Measurements from ENCODE around the gene ARL1. TPM values are rescaled to one million over a fixed set of nuclear protein-coding genes. Genes with fewer than 3 reads are reported as not detected.
"Not testable (repeated sequence)": the region's sequence is repeated elsewhere in the genome, so short reads cannot be mapped to it uniquely, and the experiment has no call there.

The ARL1 gene
- total RNA-seq, 1 donor from 2014 or later: 100 TPM

DNA sequence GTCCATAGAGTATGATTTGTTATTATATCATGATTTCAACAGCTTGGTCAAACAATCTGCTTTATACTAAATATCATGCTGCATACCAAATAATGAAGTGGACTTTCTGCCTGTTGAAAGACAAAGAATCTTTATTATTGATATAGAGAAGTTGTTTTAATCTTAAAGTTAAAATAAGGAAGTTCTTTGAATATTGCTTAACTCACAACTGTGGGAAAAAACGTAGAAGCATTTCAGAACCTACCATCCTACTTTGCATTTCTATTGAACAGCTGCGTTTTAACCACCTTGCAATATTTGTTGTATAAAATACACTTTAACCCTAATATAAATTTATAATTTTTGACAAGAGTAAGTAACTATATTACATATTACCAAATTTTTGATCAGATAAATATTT lies 22.9 kb upstream of the ARL1 start:
- H4K20me1 ChIP-seq (ENCODE audit: insufficient read depth, low read length): no peaks in the 10 kb centered on the region
- no peak overlapping the region for H3K4me3 ChIP-seq (ENCODE audit: insufficient read depth, low read depth, low read length)
- H3K36me3 Mint-ChIP-seq (ENCODE audit: low read depth, unreplicated experiment): no peaks in the 10 kb centered on the region
- FAIRE-seq (no peak), DNase-seq (ENCODE audit: low read depth) (no peak)
- H3K9me3 Mint-ChIP-seq (ENCODE audit: unreplicated experiment): peaks cover 2% of the 10 kb centered on the region
- no peak overlapping the region for H3K9ac ChIP-seq (ENCODE audit: low read length)
- H2AFZ ChIP-seq (ENCODE audit: low read depth, low read length): no peak overlapping the region
- no peak overlapping the region for H3K27ac Mint-ChIP-seq (ENCODE audit: unreplicated experiment)
- H3K4me1 Mint-ChIP-seq (ENCODE audit: low read depth, unreplicated experiment): no peaks in the 10 kb centered on the region
- H3K79me2 ChIP-seq (ENCODE audit: insufficient read depth, low read length): no peaks in the 10 kb centered on the region
- H3K36me3 ChIP-seq (ENCODE audit: insufficient read depth, low read length): no peaks in the 10 kb centered on the region
- no peak overlapping the region for H3K4me2 ChIP-seq (ENCODE audit: low read length)
- no peaks in the 10 kb centered on the region for H3K9me3 ChIP-seq (ENCODE audit: insufficient read depth, low read depth, low read length)
- no peak for TF ChIP-seq EZH2 (IDR thresholded peaks at IDR 0.05; ENCODE audit: insufficient read depth, low read length)
- TF ChIP-seq, protein P1, sequence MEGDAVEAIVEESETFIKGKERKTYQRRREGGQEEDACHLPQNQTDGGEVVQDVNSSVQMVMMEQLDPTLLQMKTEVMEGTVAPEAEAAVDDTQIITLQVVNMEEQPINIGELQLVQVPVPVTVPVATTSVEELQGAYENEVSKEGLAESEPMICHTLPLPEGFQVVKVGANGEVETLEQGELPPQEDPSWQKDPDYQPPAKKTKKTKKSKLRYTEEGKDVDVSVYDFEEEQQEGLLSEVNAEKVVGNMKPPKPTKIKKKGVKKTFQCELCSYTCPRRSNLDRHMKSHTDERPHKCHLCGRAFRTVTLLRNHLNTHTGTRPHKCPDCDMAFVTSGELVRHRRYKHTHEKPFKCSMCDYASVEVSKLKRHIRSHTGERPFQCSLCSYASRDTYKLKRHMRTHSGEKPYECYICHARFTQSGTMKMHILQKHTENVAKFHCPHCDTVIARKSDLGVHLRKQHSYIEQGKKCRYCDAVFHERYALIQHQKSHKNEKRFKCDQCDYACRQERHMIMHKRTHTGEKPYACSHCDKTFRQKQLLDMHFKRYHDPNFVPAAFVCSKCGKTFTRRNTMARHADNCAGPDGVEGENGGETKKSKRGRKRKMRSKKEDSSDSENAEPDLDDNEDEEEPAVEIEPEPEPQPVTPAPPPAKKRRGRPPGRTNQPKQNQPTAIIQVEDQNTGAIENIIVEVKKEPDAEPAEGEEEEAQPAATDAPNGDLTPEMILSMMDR (IDR thresholded peaks at IDR 0.05; ENCODE audit: insufficient read depth, low read depth, low read length): no peak
- no peaks in the 10 kb centered on the region for H3K4me1 ChIP-seq (ENCODE audit: insufficient read depth, low read length)
- H3K27me3 ChIP-seq (ENCODE audit: insufficient read depth, low read length): no peaks in the 10 kb centered on the region
- no peak overlapping the region for H3K4me3 Mint-ChIP-seq (ENCODE audit: unreplicated experiment)
- no peaks in the 10 kb centered on the region for H3K27me3 Mint-ChIP-seq (ENCODE audit: low read depth, unreplicated experiment)
- no peak overlapping the region for H3K27ac ChIP-seq (ENCODE audit: low read depth, low read length)

DNA sequence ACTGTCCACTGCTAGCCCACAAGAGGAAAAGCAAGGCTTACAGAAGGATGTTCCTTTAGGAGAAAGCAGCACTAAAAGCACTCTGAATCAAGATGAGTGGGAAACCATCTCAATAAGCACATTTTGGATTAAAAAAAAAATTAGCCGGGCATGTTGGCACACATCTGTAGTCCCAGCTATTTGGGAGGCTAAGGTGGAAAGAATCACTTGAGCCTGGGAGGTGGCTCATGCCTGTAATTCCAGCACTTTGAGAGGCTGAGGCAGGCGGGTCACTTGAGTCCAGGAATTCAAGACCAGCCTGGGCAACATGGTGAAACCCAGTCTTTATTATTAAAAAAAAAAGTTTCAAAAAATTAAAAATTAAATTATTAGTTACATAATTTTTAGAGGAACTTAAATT lies 17.0 kb upstream of the ARL1 start:
- H3K36me3 Mint-ChIP-seq (ENCODE audit: low read depth, unreplicated experiment): no peaks in the 10 kb centered on the region
- no peaks in the 10 kb centered on the region for H3K79me2 ChIP-seq (ENCODE audit: insufficient read depth, low read length)

DNA sequence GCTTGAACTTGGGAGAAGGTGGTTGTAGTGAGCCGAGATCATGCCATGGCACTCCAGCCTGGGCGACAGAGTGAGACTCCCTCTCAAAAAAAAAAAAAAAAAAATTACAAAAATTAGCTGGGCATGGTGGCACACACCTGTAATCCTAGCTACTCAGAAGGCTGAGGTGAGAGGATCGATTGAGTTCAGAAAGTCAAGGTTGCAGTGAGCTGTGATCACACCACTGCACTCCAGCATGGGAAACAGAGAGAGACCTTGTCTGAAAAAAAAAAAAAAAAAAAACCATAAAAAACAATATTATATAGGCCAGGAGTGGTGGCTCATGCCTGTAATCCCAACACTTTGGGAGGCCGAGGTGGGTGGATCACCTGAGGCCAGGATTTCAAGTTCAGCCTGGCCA lies 14.5 kb upstream of the ARL1 start:
- H3K9ac ChIP-seq (ENCODE audit: low read length); H3K4me1 Mint-ChIP-seq (ENCODE audit: low read depth, unreplicated experiment); H2AFZ ChIP-seq (ENCODE audit: low read depth, low read length); H3K4me3 Mint-ChIP-seq (ENCODE audit: unreplicated experiment); H3K36me3 Mint-ChIP-seq (ENCODE audit: low read depth, unreplicated experiment); H3K27me3 ChIP-seq (ENCODE audit: insufficient read depth, low read length); H4K20me1 ChIP-seq (ENCODE audit: insufficient read depth, low read length); H3K79me2 ChIP-seq (ENCODE audit: insufficient read depth, low read length); FAIRE-seq; H3K27me3 Mint-ChIP-seq (ENCODE audit: low read depth, unreplicated experiment); H3K4me3 ChIP-seq (ENCODE audit: insufficient read depth, low read depth, low read length); H3K9me3 Mint-ChIP-seq (ENCODE audit: unreplicated experiment); H3K27ac ChIP-seq (ENCODE audit: low read depth, low read length); H3K4me2 ChIP-seq (ENCODE audit: low read length); H3K36me3 ChIP-seq (ENCODE audit: insufficient read depth, low read length); H3K9me3 ChIP-seq (ENCODE audit: insufficient read depth, low read depth, low read length); H3K4me1 ChIP-seq (ENCODE audit: insufficient read depth, low read length); H3K27ac Mint-ChIP-seq (ENCODE audit: unreplicated experiment); DNase-seq (ENCODE audit: low read depth): not testable (repeated sequence)

More for the DNA sequence above, 17.0 kb upstream of the ARL1 start:
- no peak overlapping the region for H3K4me2 ChIP-seq (ENCODE audit: low read length)
- no peak overlapping the region for H3K4me3 Mint-ChIP-seq (ENCODE audit: unreplicated experiment)
- H3K27ac Mint-ChIP-seq (ENCODE audit: unreplicated experiment): no peak overlapping the region
- TF ChIP-seq, protein P1 (IDR thresholded peaks at IDR 0.05; ENCODE audit: insufficient read depth, low read depth, low read length): no peak
- TF ChIP-seq EZH2 (IDR thresholded peaks at IDR 0.05; ENCODE audit: insufficient read depth, low read length): no peak
- no peak overlapping the region for H3K27ac ChIP-seq (ENCODE audit: low read depth, low read length)
- H3K9me3 Mint-ChIP-seq (ENCODE audit: unreplicated experiment): peaks cover under 1% of the 10 kb centered on the region
- no peaks in the 10 kb centered on the region for H3K4me1 ChIP-seq (ENCODE audit: insufficient read depth, low read length)
- no peak overlapping the region for H2AFZ ChIP-seq (ENCODE audit: low read depth, low read length)
- H3K9me3 ChIP-seq (ENCODE audit: insufficient read depth, low read depth, low read length): no peaks in the 10 kb centered on the region
- H3K9ac ChIP-seq (ENCODE audit: low read length): no peak overlapping the region
- DNase-seq (ENCODE audit: low read depth) (no peak), FAIRE-seq (no peak)
- no peaks in the 10 kb centered on the region for H3K27me3 ChIP-seq (ENCODE audit: insufficient read depth, low read length)
- no peaks in the 10 kb centered on the region for H3K27me3 Mint-ChIP-seq (ENCODE audit: low read depth, unreplicated experiment)
- H3K4me1 Mint-ChIP-seq (ENCODE audit: low read depth, unreplicated experiment): no peaks in the 10 kb centered on the region
- H4K20me1 ChIP-seq (ENCODE audit: insufficient read depth, low read length): no peaks in the 10 kb centered on the region
- no peak overlapping the region for H3K4me3 ChIP-seq (ENCODE audit: insufficient read depth, low read depth, low read length)
- no peaks in the 10 kb centered on the region for H3K36me3 ChIP-seq (ENCODE audit: insufficient read depth, low read length)
